CD14-positive monocyte (primary cell): ENCODE measurements around the gene MAGEC1. TPM values are rescaled to one million over a fixed set of nuclear protein-coding genes. Genes with fewer than 3 reads are reported as not detected.

Source experiments
- DNase-seq, 3 donors: peaks; one replicate each; pipeline ENCODE4 v3.0.0-alpha.2; 2011 to 2022
- H2AFZ ChIP-seq: 2 replicates; pipeline ENCODE4 v1.6.0; 2012; ENCODE audit warnings: mild to moderate bottlenecking, low read depth, low read length, inconsistent platforms; ENCODE audit not compliant: insufficient read depth, poor library complexity, severe bottlenecking
- H3K27ac ChIP-seq, 2 donors: 1 replicate in 1 of 2; 2 replicates in 1 of 2; pipeline ENCODE4 v1.5.1; 2012 to 2013; ENCODE audit warnings: low read length in 2 of 2, control low read depth in 1 of 2, inconsistent platforms in 1 of 2, low read depth in 1 of 2, mild to moderate bottlenecking in 1 of 2
- H3K27me3 ChIP-seq, 2 donors: one replicate each; pipeline versions ENCODE4 v1.6.0 to v1.6.1; 2011 to 2013; ENCODE audit warnings: low read length in 2 of 2; ENCODE audit not compliant: control insufficient read depth in 2 of 2, insufficient read depth in 2 of 2
- H3K36me3 ChIP-seq, 2 donors: replicated peaks in 1 of 2; 1 replicate in 1 of 2; 2 replicates in 1 of 2; pipeline versions ENCODE4 v1.5.1 to v1.6.1; 2012 to 2013; ENCODE audit warnings: low read length in 2 of 2, control low read depth in 1 of 2, inconsistent platforms in 1 of 2, mild to moderate bottlenecking in 1 of 2; ENCODE audit not compliant: insufficient read depth in 2 of 2, control insufficient read depth in 1 of 2
- H3K4me1 ChIP-seq, 2 donors: 1 replicate in 1 of 2; 2 replicates in 1 of 2; pipeline versions ENCODE4 v1.5.1 to v1.6.1; 2012 to 2013; ENCODE audit warnings: low read length in 2 of 2, control low read depth in 1 of 2, inconsistent platforms in 1 of 2, mild to moderate bottlenecking in 1 of 2, moderate library complexity in 1 of 2; ENCODE audit not compliant: insufficient read depth in 2 of 2, control insufficient read depth in 1 of 2
- H3K4me2 ChIP-seq: replicated peaks from 2 replicates; pipeline ENCODE3; 2012; ENCODE audit warnings: low read length, moderate library complexity, mild to moderate bottlenecking; ENCODE audit not compliant: poor library complexity, severe bottlenecking; ENCODE audit errors: extremely low read depth
- H3K4me3 ChIP-seq, 3 experiments: fragments of 200-600 bp in 1 of 3; sonication (generic) in 1 of 3; replicated peaks in 1 of 3; 1 replicate in 2 of 3; 2 replicates in 1 of 3; pipeline ENCODE4 v1.5.1; 2011 to 2013; ENCODE audit warnings: low read length in 3 of 3, mild to moderate bottlenecking in 3 of 3, control low read depth in 2 of 3, low read depth in 2 of 3, inconsistent platforms in 1 of 3, moderate library complexity in 1 of 3
- H3K79me2 ChIP-seq: 2 replicates; pipeline ENCODE4 v1.6.0; 2012; ENCODE audit warnings: mild to moderate bottlenecking, control low read depth, inconsistent platforms, low read length, moderate library complexity; ENCODE audit not compliant: insufficient read depth
- H3K9ac ChIP-seq: 2 replicates; pipeline ENCODE4 v1.6.0; 2017; ENCODE audit warnings: low read length, mild to moderate bottlenecking; ENCODE audit not compliant: insufficient read depth, poor library complexity, severe bottlenecking
- H3K9me3 ChIP-seq, 2 donors: replicated peaks in 1 of 2; 1 replicate in 1 of 2; 2 replicates in 1 of 2; pipeline versions ENCODE4 v1.5.1 to v1.6.1; 2012 to 2013; ENCODE audit warnings: low read length in 2 of 2, control low read depth in 1 of 2; ENCODE audit not compliant: control insufficient read depth in 1 of 2, insufficient read depth in 1 of 2
- H4K20me1 ChIP-seq: 2 replicates; pipeline ENCODE4 v1.6.0; 2012; ENCODE audit warnings: mild to moderate bottlenecking, low read length, control low read depth, moderate library complexity; ENCODE audit not compliant: insufficient read depth
- H3K27ac Mint-ChIP-seq, 7 donors: one replicate each; pipeline ENCODE4 v1.8.0; 2020; ENCODE audit warnings: mild to moderate bottlenecking in 7 of 7, mixed read lengths in 7 of 7, moderate library complexity in 6 of 7, inconsistent platforms in 2 of 7
- H3K27me3 Mint-ChIP-seq, 3 donors: one replicate each; pipeline ENCODE4 v1.8.0; 2021 to 2022; ENCODE audit warnings: low read depth in 3 of 3, mild to moderate bottlenecking in 3 of 3, mixed read lengths in 3 of 3, moderate library complexity in 3 of 3, inconsistent platforms in 1 of 3
- H3K36me3 Mint-ChIP-seq, 2 donors: one replicate each; pipeline ENCODE4 v1.8.0; 2020; ENCODE audit warnings: mixed read lengths in 2 of 2, inconsistent platforms in 1 of 2, mild to moderate bottlenecking in 1 of 2
- H3K4me1 Mint-ChIP-seq: one replicate; pipeline ENCODE4 v1.8.0; 2020; ENCODE audit warnings: mild to moderate bottlenecking, mixed read lengths
- H3K4me3 Mint-ChIP-seq, 2 donors: one replicate each; pipeline ENCODE4 v1.8.0; 2020; ENCODE audit warnings: mild to moderate bottlenecking in 2 of 2, mixed read lengths in 2 of 2, moderate library complexity in 1 of 2
- H3K9me3 Mint-ChIP-seq, 7 donors: one replicate each; pipeline ENCODE4 v1.8.0; 2020 to 2022; ENCODE audit warnings: mixed read lengths in 7 of 7, mild to moderate bottlenecking in 6 of 7, moderate library complexity in 6 of 7, inconsistent platforms in 2 of 7
- WGBS: methylation state at CpG from one replicate; pipeline ENCODE4 v1.1.5; 2013; ENCODE audit warnings: missing lambda C conversion rate; ENCODE audit not compliant: insufficient coverage; 5-methylcytosine and 5-hydroxymethylcytosine counted together
- intact Hi-C, 2 donors: fragments of 100-400 bp; cut with micrococcal nuclease; formaldehyde crosslinking; loops; one replicate each; pipeline versions ENCODE4 v1.15.0 to v1.15.1; 2023
- polyA minus RNA-seq: library from RNA; depleted of rRNA, polyadenylated mRNA; stranded (reverse); fragments of >200 nt; gene quantifications from 2 replicates; pipeline ENCODE4 v1.2.3, GENCODE V29; 2012
- polyA plus RNA-seq, 3 donors: library from polyadenylated mRNA; depleted of rRNA in 1 of 3; unstranded in 2 of 3; stranded (reverse) in 1 of 3; fragments of 300-500 nt in 2 of 3; fragments of >200 nt in 1 of 3; fragmentation: Illumina TruSeq in 2 of 3; gene quantifications; 1 replicate in 2 of 3; 2 replicates in 1 of 3; pipeline ENCODE4 v1.2.3, GENCODE V29; 2012 to 2021
- total RNA-seq, 12 experiments: library from RNA in 1 of 12; stranded (reverse) in 1 of 12; fragments of 120-200 nt in 1 of 12; gene quantifications; one replicate each; pipeline ENCODE4 v1.2.4 and lab custom pipeline; 2013 to 2026; ENCODE audit warnings: mixed read lengths in 6 of 12, inconsistent platforms in 1 of 12
- TF ChIP-seq, protein P1 (sequence below): fragments of 200-600 bp; IDR thresholded peaks from one replicate; pipeline ENCODE4 v1.8.0; 2022; ENCODE audit warnings: antibody characterized with exemption, mild to moderate bottlenecking

MAGEC1 gene, protein sequence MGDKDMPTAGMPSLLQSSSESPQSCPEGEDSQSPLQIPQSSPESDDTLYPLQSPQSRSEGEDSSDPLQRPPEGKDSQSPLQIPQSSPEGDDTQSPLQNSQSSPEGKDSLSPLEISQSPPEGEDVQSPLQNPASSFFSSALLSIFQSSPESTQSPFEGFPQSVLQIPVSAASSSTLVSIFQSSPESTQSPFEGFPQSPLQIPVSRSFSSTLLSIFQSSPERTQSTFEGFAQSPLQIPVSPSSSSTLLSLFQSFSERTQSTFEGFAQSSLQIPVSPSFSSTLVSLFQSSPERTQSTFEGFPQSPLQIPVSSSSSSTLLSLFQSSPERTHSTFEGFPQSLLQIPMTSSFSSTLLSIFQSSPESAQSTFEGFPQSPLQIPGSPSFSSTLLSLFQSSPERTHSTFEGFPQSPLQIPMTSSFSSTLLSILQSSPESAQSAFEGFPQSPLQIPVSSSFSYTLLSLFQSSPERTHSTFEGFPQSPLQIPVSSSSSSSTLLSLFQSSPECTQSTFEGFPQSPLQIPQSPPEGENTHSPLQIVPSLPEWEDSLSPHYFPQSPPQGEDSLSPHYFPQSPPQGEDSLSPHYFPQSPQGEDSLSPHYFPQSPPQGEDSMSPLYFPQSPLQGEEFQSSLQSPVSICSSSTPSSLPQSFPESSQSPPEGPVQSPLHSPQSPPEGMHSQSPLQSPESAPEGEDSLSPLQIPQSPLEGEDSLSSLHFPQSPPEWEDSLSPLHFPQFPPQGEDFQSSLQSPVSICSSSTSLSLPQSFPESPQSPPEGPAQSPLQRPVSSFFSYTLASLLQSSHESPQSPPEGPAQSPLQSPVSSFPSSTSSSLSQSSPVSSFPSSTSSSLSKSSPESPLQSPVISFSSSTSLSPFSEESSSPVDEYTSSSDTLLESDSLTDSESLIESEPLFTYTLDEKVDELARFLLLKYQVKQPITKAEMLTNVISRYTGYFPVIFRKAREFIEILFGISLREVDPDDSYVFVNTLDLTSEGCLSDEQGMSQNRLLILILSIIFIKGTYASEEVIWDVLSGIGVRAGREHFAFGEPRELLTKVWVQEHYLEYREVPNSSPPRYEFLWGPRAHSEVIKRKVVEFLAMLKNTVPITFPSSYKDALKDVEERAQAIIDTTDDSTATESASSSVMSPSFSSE
- not detected for total RNA-seq (2013)
- polyA plus RNA-seq (not detected), polyA minus RNA-seq (not detected in 2 replicates), total RNA-seq (lab: John Stamatoyannopoulos, UW) (0 to 0.60 (median 0) reads per million in 11 experiments)

DNA sequence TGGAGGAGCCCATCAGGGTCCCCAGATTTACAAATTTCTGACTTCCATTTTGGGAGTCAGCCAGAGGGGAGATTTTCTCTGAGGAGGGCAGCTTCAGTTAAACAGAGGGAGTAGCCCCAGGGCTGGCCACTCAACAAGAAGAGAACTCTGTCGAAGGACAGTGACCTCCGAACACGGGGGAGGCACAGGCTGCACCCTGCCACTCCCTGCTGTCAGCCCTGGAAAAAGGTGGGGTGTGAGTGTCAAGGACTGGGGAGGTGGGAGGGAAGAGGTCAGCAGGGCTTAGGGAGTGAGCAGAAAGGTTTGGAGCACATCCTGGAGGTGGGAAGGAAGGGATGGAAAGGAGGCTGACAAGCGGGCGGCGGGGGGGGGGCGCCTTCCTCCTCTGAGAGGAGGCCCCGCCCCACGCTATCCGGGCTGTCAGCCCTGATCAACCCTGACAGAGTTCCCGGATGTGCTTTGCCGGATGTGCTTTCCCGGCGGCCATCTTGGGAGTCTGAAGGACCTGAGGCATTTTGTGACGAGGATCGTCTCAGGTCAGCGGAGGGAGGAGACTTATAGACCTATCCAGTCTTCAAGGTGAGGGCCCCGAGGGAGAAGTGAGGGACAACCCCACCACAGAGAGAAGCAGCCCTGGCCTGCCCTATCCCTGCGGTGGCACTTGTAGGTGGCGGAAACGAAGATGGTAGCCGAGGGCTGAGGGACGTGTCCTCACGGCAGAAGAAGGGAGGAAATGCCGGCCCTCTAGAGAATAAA lies at the start of gene MAGEC1:
Gene MAGEC1 (plus strand): TSS at position 495 of the 756 bp plus-strand sequence. CDS start 1,179 bp downstream, outside the sequence.
- intact Hi-C loops = no loop called here
- Histone ChIP-seq H3K27ac (no peak within 1 kb of the TSS), H4K20me1 (no peaks in the 10 kb centered on the region), H3K79me2 (no peaks in the 10 kb centered on the region), H3K36me3 (no peaks in the 10 kb centered on the region), H3K4me1 (no peaks in the 10 kb centered on the region), H3K27me3 (no peaks in the 10 kb centered on the region), H3K4me3 (no peak within 1 kb of the TSS), H3K4me2 (no peak within 1 kb of the TSS), H3K9ac (no peak within 1 kb of the TSS), H2AFZ (no peak within 1 kb of the TSS), H3K9me3 (no peaks in the 10 kb centered on the region)
- H3K9me3 Mint-ChIP-seq = peaks cover 0 to 12% (median 3%) of the 10 kb centered on the region in 7 donors
- no peaks in the 10 kb centered on the region for H3K36me3 Mint-ChIP-seq
- H3K4me1 Mint-ChIP-seq = no peaks in the 10 kb centered on the region
- H3K4me3 Mint-ChIP-seq = no peak within 1 kb of the TSS
- H3K27ac Mint-ChIP-seq = no peak within 1 kb of the TSS
- DNase-seq = no peak
- WGBS = 80% methylated on average over 1 of the region's 25 CpGs
- TF ChIP-seq, protein P1, sequence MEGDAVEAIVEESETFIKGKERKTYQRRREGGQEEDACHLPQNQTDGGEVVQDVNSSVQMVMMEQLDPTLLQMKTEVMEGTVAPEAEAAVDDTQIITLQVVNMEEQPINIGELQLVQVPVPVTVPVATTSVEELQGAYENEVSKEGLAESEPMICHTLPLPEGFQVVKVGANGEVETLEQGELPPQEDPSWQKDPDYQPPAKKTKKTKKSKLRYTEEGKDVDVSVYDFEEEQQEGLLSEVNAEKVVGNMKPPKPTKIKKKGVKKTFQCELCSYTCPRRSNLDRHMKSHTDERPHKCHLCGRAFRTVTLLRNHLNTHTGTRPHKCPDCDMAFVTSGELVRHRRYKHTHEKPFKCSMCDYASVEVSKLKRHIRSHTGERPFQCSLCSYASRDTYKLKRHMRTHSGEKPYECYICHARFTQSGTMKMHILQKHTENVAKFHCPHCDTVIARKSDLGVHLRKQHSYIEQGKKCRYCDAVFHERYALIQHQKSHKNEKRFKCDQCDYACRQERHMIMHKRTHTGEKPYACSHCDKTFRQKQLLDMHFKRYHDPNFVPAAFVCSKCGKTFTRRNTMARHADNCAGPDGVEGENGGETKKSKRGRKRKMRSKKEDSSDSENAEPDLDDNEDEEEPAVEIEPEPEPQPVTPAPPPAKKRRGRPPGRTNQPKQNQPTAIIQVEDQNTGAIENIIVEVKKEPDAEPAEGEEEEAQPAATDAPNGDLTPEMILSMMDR = no peak
- H3K27me3 Mint-ChIP-seq = peaks cover 0 to 3% (median 0%) of the 10 kb centered on the region in 3 donors
